Ascending aorta (tissue), 2 donors: Measurements from ENCODE around the gene PRAMEF14. TPM values are rescaled to one million over a fixed set of nuclear protein-coding genes. Genes with fewer than 3 reads are reported as not detected.
"Not testable (repeated sequence)": the region's sequence is repeated elsewhere in the genome, so short reads cannot be mapped to it uniquely, and the experiment has no call there.

Source experiments
- DNase-seq, 2 donors: peaks; one replicate each; pipeline ENCODE4 v3.0.0-alpha.2; 2019; ENCODE audit warnings: low spot score in 2 of 2
- H3K27ac ChIP-seq, 2 donors: fragments of 200-600 bp; sonication (generic); one replicate each; pipeline ENCODE4 v1.5.1; 2016 to 2017; ENCODE audit warnings: mild to moderate bottlenecking in 1 of 2
- H3K27me3 ChIP-seq: fragments of 200-600 bp; sonication (generic); one replicate; pipeline ENCODE4 v1.5.1; 2017
- H3K36me3 ChIP-seq, 2 donors: fragments of 200-600 bp; sonication (generic); one replicate each; pipeline ENCODE4 v1.5.1; 2016
- H3K4me1 ChIP-seq, 2 donors: fragments of 200-600 bp; sonication (generic); one replicate each; pipeline ENCODE4 v1.5.1; 2016 to 2017; ENCODE audit warnings: mild to moderate bottlenecking in 1 of 2
- H3K4me3 ChIP-seq, 2 donors: fragments of 200-600 bp; sonication (generic); one replicate each; pipeline ENCODE4 v1.5.1; 2016 to 2017; ENCODE audit warnings: mild to moderate bottlenecking in 1 of 2
- H3K9me3 ChIP-seq, 2 donors: fragments of 200-600 bp; sonication (generic); one replicate each; pipeline ENCODE4 v1.5.1; 2016
- intact Hi-C: fragments of 100-400 bp; cut with DNase I; formaldehyde crosslinking; loops from one replicate; pipeline ENCODE4 v1.15.1; 2023
- total RNA-seq: library from RNA; depleted of rRNA; stranded (reverse); fragments of >200 nt; gene quantifications from one replicate; pipeline ENCODE4 v1.1.0, GENCODE V29; 2016
- TF ChIP-seq, protein P1 (sequence below), 3 experiments: fragments of 200-600 bp in 2 of 3; fragments of 450-650 bp in 1 of 3; sonication (generic) in 2 of 3; IDR thresholded peaks; one replicate each; pipeline ENCODE4 v1.5.1; 2016 to 2019; ENCODE audit warnings: antibody characterized with exemption in 3 of 3, mild to moderate bottlenecking in 1 of 3, moderate library complexity in 1 of 3

Gene PRAMEF14
- total RNA-seq, 1 donor from 2014 or later, result not detected

DNA sequence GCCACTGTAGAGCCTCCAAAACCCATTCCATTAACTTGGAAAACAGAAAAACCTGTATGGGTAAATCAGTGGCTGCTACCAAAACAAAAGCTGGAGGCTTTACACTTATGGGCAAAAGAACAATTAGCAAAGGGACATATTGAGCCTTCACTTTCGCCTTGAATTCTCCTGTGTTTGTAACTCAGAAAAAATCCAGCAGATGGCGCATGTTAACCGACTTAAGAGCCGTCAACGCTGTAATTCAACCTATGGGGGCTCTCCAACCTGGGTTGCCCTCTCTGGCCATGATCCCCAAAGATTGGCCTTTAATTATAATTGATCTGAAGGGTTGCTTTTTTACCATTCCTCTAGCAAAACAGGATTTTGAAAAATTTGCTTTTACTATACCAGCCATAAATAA is 9.8 kb upstream of the PRAMEF14 start:
- H3K4me1 ChIP-seq, intact Hi-C loops, H3K36me3 ChIP-seq, DNase-seq, H3K9me3 ChIP-seq, H3K27me3 ChIP-seq, H3K27ac ChIP-seq, H3K4me3 ChIP-seq: not testable (repeated sequence)
- TF ChIP-seq, protein P1, sequence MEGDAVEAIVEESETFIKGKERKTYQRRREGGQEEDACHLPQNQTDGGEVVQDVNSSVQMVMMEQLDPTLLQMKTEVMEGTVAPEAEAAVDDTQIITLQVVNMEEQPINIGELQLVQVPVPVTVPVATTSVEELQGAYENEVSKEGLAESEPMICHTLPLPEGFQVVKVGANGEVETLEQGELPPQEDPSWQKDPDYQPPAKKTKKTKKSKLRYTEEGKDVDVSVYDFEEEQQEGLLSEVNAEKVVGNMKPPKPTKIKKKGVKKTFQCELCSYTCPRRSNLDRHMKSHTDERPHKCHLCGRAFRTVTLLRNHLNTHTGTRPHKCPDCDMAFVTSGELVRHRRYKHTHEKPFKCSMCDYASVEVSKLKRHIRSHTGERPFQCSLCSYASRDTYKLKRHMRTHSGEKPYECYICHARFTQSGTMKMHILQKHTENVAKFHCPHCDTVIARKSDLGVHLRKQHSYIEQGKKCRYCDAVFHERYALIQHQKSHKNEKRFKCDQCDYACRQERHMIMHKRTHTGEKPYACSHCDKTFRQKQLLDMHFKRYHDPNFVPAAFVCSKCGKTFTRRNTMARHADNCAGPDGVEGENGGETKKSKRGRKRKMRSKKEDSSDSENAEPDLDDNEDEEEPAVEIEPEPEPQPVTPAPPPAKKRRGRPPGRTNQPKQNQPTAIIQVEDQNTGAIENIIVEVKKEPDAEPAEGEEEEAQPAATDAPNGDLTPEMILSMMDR (IDR thresholded peaks at IDR 0.05), result peak; percentile 19 to 44 (median 25)

DNA sequence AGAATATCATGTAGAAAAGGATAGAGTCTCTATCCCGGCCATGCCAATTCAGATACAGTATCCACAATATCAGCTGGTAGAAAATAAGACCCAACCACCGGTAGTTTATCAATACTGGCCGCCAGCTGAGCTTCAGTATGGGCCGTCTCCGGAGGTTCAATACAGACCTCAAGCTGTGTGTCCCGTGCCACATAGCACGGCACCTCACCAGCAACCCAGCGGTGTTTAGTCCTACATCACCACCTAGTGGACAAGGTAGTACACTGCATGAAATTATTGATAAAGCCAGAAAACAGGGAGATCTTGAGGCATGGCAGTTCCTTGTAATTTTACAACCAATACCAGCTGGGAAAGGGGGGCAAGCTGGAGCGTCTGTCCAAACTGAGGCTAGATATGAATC is 7.5 kb upstream of the PRAMEF14 start:
- DNase-seq, H3K36me3 ChIP-seq, H3K4me1 ChIP-seq, H3K27me3 ChIP-seq, H3K27ac ChIP-seq, H3K9me3 ChIP-seq, H3K4me3 ChIP-seq, intact Hi-C loops: not testable (repeated sequence)

DNA sequence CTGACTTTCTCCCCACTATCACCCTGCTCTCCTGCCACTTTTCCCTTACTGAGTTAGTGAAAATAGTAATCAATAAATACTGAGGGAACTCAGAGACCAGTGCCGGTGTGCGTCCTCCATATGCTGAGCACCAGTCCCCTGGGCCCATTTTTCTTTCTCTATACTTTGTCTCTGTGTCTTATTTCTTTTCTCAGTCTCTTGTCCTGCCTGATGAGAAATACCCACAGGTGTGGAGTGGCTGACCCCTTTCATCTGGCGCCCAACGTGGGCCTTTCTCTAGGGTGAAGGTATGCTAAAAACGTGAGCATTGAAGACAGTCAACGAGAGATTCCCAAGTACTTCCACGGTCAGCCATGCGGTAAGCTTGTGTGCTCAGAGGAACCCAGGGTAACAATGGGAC is 6.5 kb upstream of the PRAMEF14 start:
- intact Hi-C loops, H3K27me3 ChIP-seq, H3K27ac ChIP-seq: not testable (repeated sequence)

DNA sequence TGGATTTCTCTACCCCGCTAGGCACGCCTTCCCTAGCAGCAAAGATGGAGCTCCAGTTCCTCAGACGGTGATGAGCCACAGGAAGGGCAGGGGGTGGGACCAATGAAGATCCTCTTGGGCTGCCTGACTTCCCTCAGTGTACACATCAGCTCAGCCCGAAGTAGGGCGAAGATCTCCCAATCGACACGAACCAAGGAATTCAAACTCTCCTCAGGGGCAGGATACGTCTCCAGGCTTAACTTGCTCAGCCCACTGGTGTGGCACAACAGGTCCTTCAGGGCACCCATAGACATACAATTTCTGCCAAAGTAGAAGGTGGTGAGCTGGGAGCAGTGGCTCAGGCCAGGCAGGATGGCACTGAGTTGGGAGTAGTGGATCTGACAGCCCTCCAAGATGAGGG is 4.4 kb downstream of the PRAMEF14 start:
- H3K27ac ChIP-seq, H3K36me3 ChIP-seq, H3K4me1 ChIP-seq, H3K27me3 ChIP-seq, H3K9me3 ChIP-seq, intact Hi-C loops, DNase-seq, H3K4me3 ChIP-seq: not testable (repeated sequence)

More for the DNA sequence above, 6.5 kb upstream of the PRAMEF14 start:
- not testable (repeated sequence) for DNase-seq, H3K36me3 ChIP-seq, H3K4me3 ChIP-seq, H3K4me1 ChIP-seq, H3K9me3 ChIP-seq

DNA sequence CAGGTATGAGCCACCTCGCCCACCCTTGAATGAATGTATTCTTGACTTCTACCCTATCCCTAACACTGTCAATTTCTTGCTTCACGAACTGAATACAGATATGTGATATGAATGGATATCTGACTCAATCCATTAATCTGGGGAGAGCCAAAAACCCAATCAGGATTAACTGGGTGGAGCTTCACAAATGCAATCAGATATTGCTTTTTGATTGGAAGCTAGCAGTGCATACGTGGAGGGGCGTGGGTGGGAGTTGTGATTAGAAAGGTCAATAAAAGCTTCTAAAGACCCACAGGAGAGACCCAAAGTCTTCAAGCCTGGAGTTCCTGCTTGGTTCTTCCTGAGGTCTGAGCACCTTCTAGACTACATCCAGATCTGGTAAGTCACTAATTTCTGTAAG is 31.7 kb downstream of the PRAMEF14 start, which contains the start of gene PRAMEF15:
TSS of gene PRAMEF15 (plus strand) at position 301 of the 400 bp plus-strand sequence. CDS start 2,827 bp downstream, outside the sequence.
- H3K27ac ChIP-seq, H3K4me3 ChIP-seq, H3K36me3 ChIP-seq, intact Hi-C loops, DNase-seq, H3K4me1 ChIP-seq, H3K9me3 ChIP-seq, H3K27me3 ChIP-seq: not testable (repeated sequence)

DNA sequence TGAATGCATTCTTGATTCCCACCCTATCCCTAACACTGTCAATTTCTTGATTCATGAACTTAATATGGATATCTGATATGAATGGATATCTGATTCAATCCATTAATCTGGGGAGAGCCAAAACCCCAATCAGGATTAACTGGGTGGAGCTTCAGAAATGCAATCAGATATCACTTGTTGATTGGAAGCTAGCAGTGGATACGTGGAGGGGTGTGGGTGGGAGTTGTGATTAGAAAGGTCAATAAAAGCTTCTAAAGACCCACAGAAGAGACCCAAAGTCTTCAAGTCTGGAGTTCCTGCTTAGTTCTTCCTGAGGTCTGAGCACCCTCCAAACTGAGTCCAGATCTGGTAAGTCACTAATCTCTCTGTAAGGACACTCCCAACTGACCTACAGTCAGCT is 43.7 kb downstream of the PRAMEF14 start, which contains the start of gene PRAMEF33:
TSS of gene PRAMEF33 (plus strand) at position 301 of the 400 bp plus-strand sequence. CDS start 2,416 bp downstream, outside the sequence.
- H3K4me1 ChIP-seq, H3K27me3 ChIP-seq, DNase-seq, H3K36me3 ChIP-seq, intact Hi-C loops, H3K4me3 ChIP-seq, H3K27ac ChIP-seq, H3K9me3 ChIP-seq: not testable (repeated sequence)

DNA sequence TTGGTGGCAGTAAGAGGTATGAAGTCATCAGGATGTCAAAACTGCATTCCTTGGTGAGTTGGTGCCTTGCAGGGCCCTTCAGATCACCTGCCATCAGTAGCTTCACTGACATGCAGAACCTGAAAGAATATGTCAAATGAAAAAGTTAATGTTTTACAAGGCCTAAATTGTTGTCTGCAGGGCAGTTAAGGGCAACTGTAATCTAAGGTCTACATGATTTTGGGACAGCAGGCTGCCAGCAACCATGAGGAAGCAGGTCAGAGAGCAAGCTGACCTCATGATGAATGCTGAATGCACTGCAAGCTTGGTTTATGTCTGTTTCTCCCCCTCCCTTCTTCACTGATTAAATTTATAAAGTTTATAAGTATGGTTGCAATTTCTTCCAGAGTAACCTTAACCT is 44.7 kb downstream of the PRAMEF14 start:
- DNase-seq, H3K27me3 ChIP-seq, H3K27ac ChIP-seq, intact Hi-C loops, H3K9me3 ChIP-seq, H3K4me3 ChIP-seq, H3K4me1 ChIP-seq, H3K36me3 ChIP-seq: not testable (repeated sequence)

DNA sequence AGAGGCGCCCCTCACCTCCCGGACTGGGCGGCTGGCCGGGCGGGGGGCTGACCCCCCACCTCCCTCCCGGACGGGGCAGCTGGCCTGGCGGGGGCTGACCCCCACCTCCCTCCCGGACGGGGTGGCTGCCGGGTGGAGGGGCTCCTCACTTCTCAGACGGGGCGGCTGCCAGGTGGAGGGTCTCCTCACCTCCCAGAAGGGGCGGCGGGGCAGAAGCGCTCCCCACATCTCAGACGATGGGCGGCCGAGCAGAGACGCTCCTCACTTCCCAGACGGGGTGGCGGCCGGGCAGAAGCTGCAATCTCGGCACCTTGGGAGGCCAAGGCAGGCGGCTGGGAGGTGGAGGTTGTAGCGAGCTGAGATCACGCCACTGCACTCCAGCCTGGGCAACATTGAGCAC is 48.2 kb downstream of the PRAMEF14 start:
- H3K27ac ChIP-seq, intact Hi-C loops, H3K9me3 ChIP-seq, H3K36me3 ChIP-seq, DNase-seq, H3K4me3 ChIP-seq, H3K27me3 ChIP-seq, H3K4me1 ChIP-seq: not testable (repeated sequence)

DNA sequence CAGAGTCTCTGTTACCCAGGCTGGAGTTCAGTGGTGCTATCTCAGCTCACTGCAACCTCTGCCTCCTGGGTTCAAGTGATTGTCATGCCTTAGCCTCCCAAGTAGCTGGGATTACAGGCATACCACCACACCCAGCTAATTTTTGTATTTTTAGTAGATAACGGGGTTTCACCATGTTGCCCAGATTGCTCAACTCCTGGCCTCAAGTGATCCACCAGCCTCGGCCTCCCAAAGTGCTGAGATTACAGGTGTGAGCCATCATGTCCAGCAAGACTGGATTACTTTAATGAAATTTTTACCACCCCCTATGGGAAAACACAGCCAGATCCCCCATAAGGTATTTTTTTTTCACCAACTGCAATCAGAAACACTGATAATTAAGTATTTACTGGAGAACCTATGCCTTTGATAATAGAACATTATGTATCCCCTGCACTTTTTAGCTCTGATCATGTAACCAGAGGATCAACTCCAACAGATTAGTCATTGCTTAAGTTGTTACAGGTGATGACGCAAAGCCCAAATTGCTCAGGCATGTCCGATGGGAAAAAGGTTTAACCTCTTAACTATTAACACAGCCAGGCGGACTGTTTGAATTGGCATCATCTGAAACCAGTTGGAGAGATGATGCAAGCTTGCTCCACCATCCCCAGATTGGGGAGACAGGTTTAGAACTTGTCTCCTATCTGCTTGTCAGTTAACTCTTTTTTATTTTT is 49.6 kb downstream of the PRAMEF14 start:
- H3K4me1 ChIP-seq, H3K27me3 ChIP-seq, H3K36me3 ChIP-seq, intact Hi-C loops, H3K9me3 ChIP-seq, DNase-seq, H3K27ac ChIP-seq, H3K4me3 ChIP-seq: not testable (repeated sequence)

Other genes starting within 250 kb of the PRAMEF14 start
- gene HNRNPCL2, start 230.3 kb downstream of the PRAMEF14 start, total RNA-seq, result not detected
- gene PRAMEF26, start 191.1 kb downstream of the PRAMEF14 start, total RNA-seq, result not detected
- gene HNRNPCL4, start 181.5 kb downstream of the PRAMEF14 start, total RNA-seq, result not detected
- gene PRAMEF9, start 175.3 kb downstream of the PRAMEF14 start, total RNA-seq, result not detected
- gene PRAMEF13, start 145.7 kb downstream of the PRAMEF14 start, total RNA-seq, result not detected
- not detected for gene PRAMEF18, start 121.0 kb downstream of the PRAMEF14 start, total RNA-seq
- gene PRAMEF5, start 92.9 kb downstream of the PRAMEF14 start, total RNA-seq, result not detected
- not detected for gene PRAMEF8, start 62.0 kb downstream of the PRAMEF14 start, total RNA-seq
- gene PRAMEF33, start 43.6 kb downstream of the PRAMEF14 start, total RNA-seq, result not detected
- gene PRAMEF15, start 31.6 kb downstream of the PRAMEF14 start, total RNA-seq, result not detected
- gene PRAMEF19, start 24.8 kb upstream of the PRAMEF14 start, total RNA-seq, result not detected
- not detected for gene PRAMEF17, start 42.5 kb upstream of the PRAMEF14 start, total RNA-seq
- gene PRAMEF20, start 63.3 kb upstream of the PRAMEF14 start, total RNA-seq, result not detected
- gene LRRC38, start 166.9 kb upstream of the PRAMEF14 start, total RNA-seq, result not detected
- gene PDPN, start 236.7 kb upstream of the PRAMEF14 start, total RNA-seq, result 8.5 TPM